HepG2 (cell line): ENCODE measurements around the gene PIEZO2. TPM values are rescaled to one million over a fixed set of nuclear protein-coding genes. Genes with fewer than 3 reads are reported as not detected.

Experiments used
- ATAC-seq: fragments of 200-7000 bp; cut with Tn5 transposase; 3 replicates; pipeline ENCODE4 v1.9.1; 2020; ENCODE audit warnings: mild to moderate bottlenecking, moderate library complexity
- BruUV-seq: library from RNA; stranded (reverse); fragments of 400-500 nt; replicated peaks from 2 replicates; lab custom pipeline; 2021; lab: Mats Ljungman, UMichigan
- CTCF ChIA-PET: fragments of 300-600 bp; formaldehyde crosslinking; extraction: SDS; loops from one replicate; lab custom pipeline; 2021; ENCODE audit warnings: low total read pairs, inconsistent platforms, low intra/inter-chr PET ratio; lab: Yijun Ruan, JAX
- POLR2A ChIA-PET: fragments of 350-600 bp; sonication (Branson Sonifier 250); formaldehyde crosslinking; loops from one replicate; lab custom pipeline; 2020; ENCODE audit warnings: antibody characterized with exemption, inconsistent platforms; lab: Yijun Ruan, JAX
- DNase-seq: peaks from one replicate; pipeline ENCODE4 v3.0.0-alpha.2; 2015; ENCODE audit warnings: low spot score
- FAIRE-seq: peaks from 3 replicates; lab custom pipeline; 2011; peaks lifted over from hg19 to GRCh38; lab: Jason Lieb, UNC
- H2AFZ ChIP-seq: one replicate; pipeline ENCODE4 v1.6.1; 2011; ENCODE audit warnings: low read length, inconsistent platforms
- H3K27ac ChIP-seq: fragments of 300-600 bp; 3 replicates; pipeline ENCODE4 v1.8.0; 2011; ENCODE audit warnings: mixed run types, mild to moderate bottlenecking, mixed read lengths, low read length, inconsistent platforms; ENCODE audit not compliant: insufficient read depth; ENCODE audit errors: extremely low read length
- H3K27me3 ChIP-seq, 2 experiments: fragments of 200-600 bp in 1 of 2; 2 replicates in 1 of 2; 3 replicates in 1 of 2; pipeline versions ENCODE4 v1.6.0 to v1.8.0; 2011; ENCODE audit warnings: low read length in 2 of 2, mild to moderate bottlenecking in 2 of 2, moderate library complexity in 2 of 2, inconsistent platforms in 1 of 2; ENCODE audit not compliant: insufficient read depth in 2 of 2, control insufficient read depth in 1 of 2
- H3K36me3 ChIP-seq, 2 experiments: fragments of 200-600 bp in 1 of 2; replicated peaks in 1 of 2; 2 replicates in 1 of 2; 3 replicates in 1 of 2; pipeline versions ENCODE4 v1.5.1 to v1.8.0; 2011; ENCODE audit warnings: low read length in 2 of 2, inconsistent platforms in 1 of 2; ENCODE audit not compliant: insufficient read depth in 2 of 2, control insufficient read depth in 1 of 2
- H3K4me1 ChIP-seq: 2 replicates; pipeline ENCODE4 v1.5.1; 2012; ENCODE audit warnings: low read length, inconsistent platforms; ENCODE audit not compliant: insufficient read depth
- H3K4me2 ChIP-seq: 2 replicates; pipeline ENCODE4 v1.6.0; 2011; ENCODE audit warnings: low read depth, low read length, inconsistent platforms
- H3K4me3 ChIP-seq, 3 experiments: fragments of 200-600 bp in 1 of 3; sonication (generic), shearing (Covaris generic) in 1 of 3; replicated peaks in 1 of 3; 2 replicates each; pipeline ENCODE4 v1.5.1; 2011 to 2016; ENCODE audit warnings: low read length in 3 of 3, inconsistent platforms in 2 of 3, low read depth in 2 of 3, mild to moderate bottlenecking in 2 of 3, control low read depth in 1 of 3, mixed read lengths in 1 of 3; ENCODE audit not compliant: insufficient read depth in 1 of 3
- H3K79me2 ChIP-seq: one replicate; pipeline ENCODE4 v1.6.1; 2011; ENCODE audit warnings: low read length, inconsistent platforms; ENCODE audit not compliant: insufficient read depth
- H3K9ac ChIP-seq: 2 replicates; pipeline ENCODE4 v1.6.0; 2011; ENCODE audit warnings: mild to moderate bottlenecking, low read depth, low read length, inconsistent platforms; ENCODE audit not compliant: insufficient read depth
- H3K9me3 ChIP-seq: 2 replicates; pipeline ENCODE4 v1.5.1; 2012; ENCODE audit warnings: mild to moderate bottlenecking, low read length
- H4K20me1 ChIP-seq: 2 replicates; pipeline ENCODE4 v1.6.0; 2011; ENCODE audit warnings: inconsistent platforms, mild to moderate bottlenecking, low read length, moderate library complexity; ENCODE audit not compliant: insufficient read depth
- GATAD1 ChIP-seq: IDR thresholded peaks from 2 replicates; pipeline ENCODE4 v1.6.1; 2016; ENCODE audit warnings: missing genetic modification reagents, missing compliant biosample characterization
- HOXA5 ChIP-seq: sonication (generic); formaldehyde crosslinking; IDR thresholded peaks from 2 replicates; pipeline ENCODE4 v1.4.0; 2020; ENCODE audit warnings: missing genetic modification reagents
- JDP2 ChIP-seq: sonication (generic); formaldehyde crosslinking; IDR thresholded peaks from 2 replicates; pipeline ENCODE4 v1.8.1; 2022; ENCODE audit warnings: missing genetic modification reagents, borderline replicate concordance
- NKX3-1 ChIP-seq: sonication (generic); formaldehyde crosslinking; IDR thresholded peaks from 2 replicates; pipeline ENCODE4 v1.5.0; 2020; ENCODE audit warnings: missing genetic modification reagents
- PAX8 ChIP-seq: sonication (generic); formaldehyde crosslinking; IDR thresholded peaks from 2 replicates; pipeline ENCODE4 v1.8.0; 2022; ENCODE audit warnings: mild to moderate bottlenecking, missing genetic modification reagents, borderline replicate concordance
- SMC3 ChIP-seq: IDR thresholded peaks from 2 replicates; pipeline ENCODE4 v1.6.1; 2011; ENCODE audit warnings: low read length, improper control_type of control experiment
- STAG1 ChIP-seq: sonication (generic); formaldehyde crosslinking; IDR thresholded peaks from 2 replicates; pipeline ENCODE4 v1.4.0; 2020; ENCODE audit warnings: missing genetic modification reagents
- TEAD3 ChIP-seq: optimal IDR thresholded peaks from 2 replicates; pipeline ENCODE3; 2016; ENCODE audit warnings: borderline replicate concordance
- ZBTB39 ChIP-seq: sonication (generic); formaldehyde crosslinking; IDR thresholded peaks from 2 replicates; pipeline ENCODE4 v1.5.0; 2020; ENCODE audit warnings: missing genetic modification reagents
- ZBTB7A ChIP-seq: sonication (generic); formaldehyde crosslinking; IDR thresholded peaks from 2 replicates; pipeline ENCODE4 v1.8.0; 2022; ENCODE audit warnings: mild to moderate bottlenecking, missing genetic modification reagents
- ZFP36 ChIP-seq: fragments of 150-350 bp; IDR thresholded peaks from 2 replicates; pipeline ENCODE4 v1.6.1; 2018; ENCODE audit warnings: borderline replicate concordance, low read length, low read depth; ENCODE audit not compliant: partially characterized antibody
- ZNF20 ChIP-seq: sonication (generic); formaldehyde crosslinking; IDR thresholded peaks from 2 replicates; pipeline ENCODE4 v1.4.0; 2020; ENCODE audit warnings: mild to moderate bottlenecking, moderate library complexity, missing genetic modification reagents
- ZNF468 ChIP-seq: sonication (generic); formaldehyde crosslinking; IDR thresholded peaks from 2 replicates; pipeline ENCODE4 v1.8.0; 2022; ENCODE audit warnings: mild to moderate bottlenecking, moderate library complexity, missing genetic modification reagents
- ZNF768 ChIP-seq: sonication (generic); formaldehyde crosslinking; IDR thresholded peaks from 2 replicates; pipeline ENCODE4 v1.4.0; 2020; ENCODE audit warnings: missing genetic modification reagents
- ZNF773 ChIP-seq: sonication (generic); formaldehyde crosslinking; IDR thresholded peaks from 2 replicates; pipeline ENCODE4 v1.4.0; 2020; ENCODE audit warnings: missing genetic modification reagents, borderline replicate concordance
- ZSCAN30 ChIP-seq: sonication (generic); formaldehyde crosslinking; IDR thresholded peaks from 2 replicates; pipeline ENCODE4 v1.5.0; 2020; ENCODE audit warnings: mild to moderate bottlenecking, missing genetic modification reagents
- WGBS: methylation state at CpG from one replicate; pipeline ENCODE4 v1.1.6; 2017; ENCODE audit warnings: low lambda C conversion rate; 5-methylcytosine and 5-hydroxymethylcytosine counted together
- in situ Hi-C: cut with HindIII; loops from 2 replicates; pipeline ENCODE4 v1.10.0; 2017; ENCODE audit warnings: low pct_unique_long_range_greater_than_20kb; ENCODE audit not compliant: extremely low pct_ligation_motif_present
- intact Hi-C: fragments of 100-400 bp; cut with micrococcal nuclease; formaldehyde crosslinking; loops from one replicate; pipeline ENCODE4 v1.10.0; 2022; ENCODE audit not compliant: unreplicated experiment
- polyA plus RNA-seq, 8 experiments: library from polyadenylated mRNA; depleted of rRNA in 3 of 8; stranded (reverse) in 7 of 8; unstranded in 1 of 8; fragments of >200 nt; fragmentation: Illumina TruSeq in 4 of 8; extraction: Trizol in 4 of 8; gene quantifications; 2 replicates each; pipeline versions ENCODE4 v1.2.1 to v1.2.3, GENCODE V29; 2011 to 2016; ENCODE audit warnings: low read depth in 4 of 8, missing spikeins in 1 of 8, mixed read lengths in 1 of 8; ENCODE audit not compliant: insufficient read depth in 1 of 8
- total RNA-seq, 5 experiments: library from RNA; depleted of rRNA; stranded (reverse); fragments of >200 nt; fragmentation: Illumina TruSeq; extraction: Trizol; gene quantifications; 2 replicates each; pipeline ENCODE4 v1.2.3, GENCODE V29; 2016; ENCODE audit warnings: low read depth in 1 of 5
- TF ChIP-seq, protein P1 (sequence below): sonication (generic); formaldehyde crosslinking; IDR thresholded peaks from 2 replicates; pipeline ENCODE4 v1.4.0; 2020; ENCODE audit warnings: low read depth, mild to moderate bottlenecking, missing genetic modification reagents

The PIEZO2 gene
- total and polyA plus RNA-seq, 2 of the 13 experiments (the other 11 are each of a cell fraction or from before 2014, with no cell fraction given), result 15.2 to 27.2 TPM

- H3K9ac ChIP-seq, result no peak overlapping the region
- H3K4me1 ChIP-seq, result no peaks in the 10 kb centered on the region
- in situ Hi-C loops (no loop called here), intact Hi-C loops (no loop called here)
- H2AFZ ChIP-seq, result no peak overlapping the region
- H4K20me1 ChIP-seq, result no peaks in the 10 kb centered on the region
- no peak for TF ChIP-seq PAX8 (CRISPR knock-in tag)
- TF ChIP-seq ZFP36, result no peak
- TF ChIP-seq GATAD1, result no peak
- no peak for TF ChIP-seq TEAD3 (CRISPR knock-in tag)
- BruUV-seq, result no TSS peak
- CTCF ChIA-PET, result no interaction called here
- H3K27me3 ChIP-seq, result no peaks in the 10 kb centered on the region
- no peak overlapping the region for H3K4me3 ChIP-seq
- no peak overlapping the region for H3K27ac ChIP-seq
- ATAC-seq (no peak), DNase-seq (no peak), FAIRE-seq (no peak)
- peaks cover 0 to 6% of the 10 kb centered on the region in 2 experiments; a peak in 1 of 5 replicates for H3K36me3 ChIP-seq
- H3K9me3 ChIP-seq, result no peaks in the 10 kb centered on the region
- 80% methylated on average over 4 of the region's 4 CpGs for WGBS
- H3K79me2 ChIP-seq, result no peaks in the 10 kb centered on the region
- H3K4me2 ChIP-seq, result no peak overlapping the region
- POLR2A ChIA-PET, result no interaction called here
These were observed 460.6 kb downstream of the PIEZO2 start for GRCh38 chr18:10688766-10689165.

DNA sequence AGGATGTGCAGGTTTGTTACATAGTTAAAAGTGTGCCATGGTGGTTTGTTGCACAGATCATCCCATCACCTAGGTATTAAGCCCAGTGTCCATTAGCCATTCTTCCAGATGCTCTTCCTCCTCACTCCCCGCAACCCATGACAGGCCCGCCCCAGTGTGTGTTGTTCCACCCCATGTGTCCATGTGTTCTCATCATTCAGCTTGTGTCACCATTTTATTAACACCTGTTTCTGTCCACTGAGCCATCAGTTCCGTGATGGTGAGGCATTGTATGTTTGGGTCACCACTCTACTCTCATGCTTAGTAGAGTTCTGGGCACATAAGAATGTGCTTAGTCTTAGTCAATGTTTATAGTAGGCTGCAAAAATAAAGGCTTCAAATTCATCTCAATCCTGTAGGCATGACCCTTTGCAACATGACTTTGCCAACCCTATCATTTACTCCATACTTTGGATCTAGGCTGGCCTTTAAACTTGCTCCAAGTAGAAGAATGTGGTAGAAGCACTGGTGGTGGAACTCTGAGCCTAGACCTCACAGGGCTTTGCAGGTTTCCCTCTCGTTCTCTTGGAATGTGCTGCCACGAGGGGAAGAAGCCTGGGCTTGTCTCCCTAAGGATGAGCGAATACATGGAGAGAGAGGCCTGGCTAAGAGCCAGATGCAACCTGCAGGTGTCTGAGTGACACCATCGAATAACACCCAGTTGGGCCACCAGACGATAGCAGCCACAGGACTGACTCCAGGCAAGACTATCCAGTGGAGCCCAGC, 462.0 kb downstream of the PIEZO2 start:
- Histone ChIP-seq H3K4me1 (no peaks in the 10 kb centered on the region), H3K27me3 (no peaks in the 10 kb centered on the region), H3K27ac (no peak overlapping the region), H3K79me2 (no peaks in the 10 kb centered on the region), H3K36me3 (peaks cover 0 to 6% of the 10 kb centered on the region in 2 experiments; a peak in 1 of 5 replicates), H2AFZ (no peak overlapping the region), H3K4me2 (no peak overlapping the region), H4K20me1 (no peaks in the 10 kb centered on the region), H3K9ac (no peak overlapping the region), H3K9me3 (no peaks in the 10 kb centered on the region), H3K4me3 (no peak overlapping the region)
- WGBS, result 65% methylated on average over 7 of the region's 8 CpGs
- ChIA-PET POLR2A (no interaction called here), CTCF (no interaction called here)
- no peak for FAIRE-seq
- in situ Hi-C loops, result no loop called here
- ATAC-seq, result no peak
- BruUV-seq, result no TSS peak
- intact Hi-C loops, result no loop called here
- no peak for DNase-seq
- TF ChIP-seq, protein P1, sequence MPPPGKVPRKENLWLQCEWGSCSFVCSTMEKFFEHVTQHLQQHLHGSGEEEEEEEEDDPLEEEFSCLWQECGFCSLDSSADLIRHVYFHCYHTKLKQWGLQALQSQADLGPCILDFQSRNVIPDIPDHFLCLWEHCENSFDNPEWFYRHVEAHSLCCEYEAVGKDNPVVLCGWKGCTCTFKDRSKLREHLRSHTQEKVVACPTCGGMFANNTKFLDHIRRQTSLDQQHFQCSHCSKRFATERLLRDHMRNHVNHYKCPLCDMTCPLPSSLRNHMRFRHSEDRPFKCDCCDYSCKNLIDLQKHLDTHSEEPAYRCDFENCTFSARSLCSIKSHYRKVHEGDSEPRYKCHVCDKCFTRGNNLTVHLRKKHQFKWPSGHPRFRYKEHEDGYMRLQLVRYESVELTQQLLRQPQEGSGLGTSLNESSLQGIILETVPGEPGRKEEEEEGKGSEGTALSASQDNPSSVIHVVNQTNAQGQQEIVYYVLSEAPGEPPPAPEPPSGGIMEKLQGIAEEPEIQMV (CRISPR knock-in tag), result no peak
- TF ChIP-seq ZNF773 (no peak), ZNF768 (CRISPR knock-in tag) (no peak), ZNF20 (CRISPR knock-in tag) (no peak), HOXA5 (CRISPR knock-in tag) (no peak), ZBTB7A (no peak), NKX3-1 (CRISPR knock-in tag) (no peak), JDP2 (CRISPR knock-in tag) (no peak), ZBTB39 (CRISPR knock-in tag) (no peak), ZSCAN30 (CRISPR knock-in tag) (no peak), ZNF468 (no peak), SMC3 (no peak), STAG1 (CRISPR knock-in tag) (no peak)
